ENCODE results near the gene ACYP1.
"Not testable (repeated sequence)": the region's sequence is repeated elsewhere in the genome, so short reads cannot be mapped to it uniquely, and the experiment has no call there.

ACYP1 gene

GRCh38 chr14:75068294-75069120 is 4.7 kb upstream of the ACYP1 start:
- no peak for DNase-seq (ENCODE audit: low read depth in 3 of 3, low spot score in 1 of 3)

GRCh38 chr14:75067765-75068164 is 3.9 kb upstream of the ACYP1 start:
- not testable (repeated sequence) for DNase-seq (ENCODE audit: low read depth in 3 of 3, low spot score in 1 of 3)

GRCh38 chr14:75067212-75067611 is 3.4 kb upstream of the ACYP1 start:
- DNase-seq (ENCODE audit: low read depth in 3 of 3, low spot score in 1 of 3), result no peak

GRCh38 chr14:75066691-75067090 is 2.9 kb upstream of the ACYP1 start:
- DNase-seq (ENCODE audit: low read depth in 3 of 3, low spot score in 1 of 3), result no peak

- no peak for DNase-seq (ENCODE audit: low read depth in 3 of 3, low spot score in 1 of 3)
Measured at GRCh38 chr14:75064205-75064567, 362 bp upstream of the ACYP1 start.

GRCh38 chr14:75063013-75063412 is 811 bp downstream of the ACYP1 start:
- DNase-seq (ENCODE audit: low read depth in 3 of 3, low spot score in 1 of 3), result no peak

GRCh38 chr14:75060420-75060819 is 3.4 kb downstream of the ACYP1 start:
- no peak for DNase-seq (ENCODE audit: low read depth in 3 of 3, low spot score in 1 of 3)

- no peak for DNase-seq (ENCODE audit: low read depth in 3 of 3, low spot score in 1 of 3)
Measured at GRCh38 chr14:75059642-75060041, 4.2 kb downstream of the ACYP1 start.

- no peak for DNase-seq (ENCODE audit: low read depth in 3 of 3, low spot score in 1 of 3)
Measured at GRCh38 chr14:75054421-75054820, 9.4 kb downstream of the ACYP1 start.

- no peak for DNase-seq (ENCODE audit: low read depth in 3 of 3, low spot score in 1 of 3)
Measured at GRCh38 chr14:75053396-75054291, 10.2 kb downstream of the ACYP1 start.

- no peak for DNase-seq (ENCODE audit: low read depth in 3 of 3, low spot score in 1 of 3)
Measured at GRCh38 chr14:75051556-75051899, 12.3 kb downstream of the ACYP1 start.

GRCh38 chr14:75050852-75051555 is 12.8 kb downstream of the ACYP1 start, which contains the start of gene MLH3:
MLH3 (minus strand) TSS chr14:75051467; CDS start chr14:75049655, 1,812 bp downstream.
- peak; percentile 52 to 67 (median 61) for DNase-seq (ENCODE audit: low read depth in 3 of 3, low spot score in 1 of 3)

- no peak for DNase-seq (ENCODE audit: low read depth in 3 of 3, low spot score in 1 of 3)
Measured at GRCh38 chr14:75049731-75050201, 14.1 kb downstream of the ACYP1 start.

- no peak for DNase-seq (ENCODE audit: low read depth in 3 of 3, low spot score in 1 of 3)
Measured at GRCh38 chr14:75049136-75049535, 14.7 kb downstream of the ACYP1 start.

GRCh38 chr14:75048101-75048500 is 15.7 kb downstream of the ACYP1 start:
- DNase-seq (ENCODE audit: low read depth in 3 of 3, low spot score in 1 of 3), result no peak

- no peak for DNase-seq (ENCODE audit: low read depth in 3 of 3, low spot score in 1 of 3)
Measured at GRCh38 chr14:75047506-75047905, 16.3 kb downstream of the ACYP1 start.

GRCh38 chr14:75046899-75047298 is 16.9 kb downstream of the ACYP1 start:
- DNase-seq (ENCODE audit: low read depth in 3 of 3, low spot score in 1 of 3), result no peak

GRCh38 chr14:75046275-75046674 is 17.5 kb downstream of the ACYP1 start:
- DNase-seq (ENCODE audit: low read depth in 3 of 3, low spot score in 1 of 3), result no peak

GRCh38 chr14:75044752-75045151 is 19.1 kb downstream of the ACYP1 start:
- no peak for DNase-seq (ENCODE audit: low read depth in 3 of 3, low spot score in 1 of 3)

- no peak for DNase-seq (ENCODE audit: low read depth in 3 of 3, low spot score in 1 of 3)
Measured at GRCh38 chr14:75044322-75044721, 19.5 kb downstream of the ACYP1 start.

GRCh38 chr14:75042035-75042434 is 21.8 kb downstream of the ACYP1 start:
- no peak for DNase-seq (ENCODE audit: low read depth in 3 of 3, low spot score in 1 of 3)
